Panc1 (cell line): ENCODE results near the gene CHAF1B. TPM values are rescaled to one million over a fixed set of nuclear protein-coding genes. Genes with fewer than 3 reads are reported as not detected.

Experiments
- ATAC-seq: fragments of 200-7000 bp; cut with Tn5 transposase; 2 replicates; pipeline ENCODE4 v1.9.1; 2020; ENCODE audit warnings: mild to moderate bottlenecking, moderate library complexity
- BruUV-seq: library from RNA; stranded (reverse); fragments of 400-500 nt; replicated peaks from 2 replicates; lab custom pipeline; 2021; lab: Mats Ljungman, UMichigan
- CTCF ChIA-PET: fragments of 300-600 bp; sonication (Branson Sonifier 250); formaldehyde crosslinking; loops from one replicate; lab custom pipeline; 2022; ENCODE audit warnings: antibody characterized with exemption; lab: Charles Lee
- POLR2A ChIA-PET: fragments of 300-600 bp; sonication (Branson Sonifier 250); formaldehyde crosslinking; loops from one replicate; lab custom pipeline; 2022; ENCODE audit warnings: antibody characterized with exemption; lab: Charles Lee
- DNase-seq: peaks from one replicate; pipeline ENCODE4 v3.0.0-alpha.2; 2010; ENCODE audit warnings: low read depth, low spot score
- H3K27ac ChIP-seq: 2 replicates; pipeline ENCODE4 v1.5.1; 2011; ENCODE audit warnings: mild to moderate bottlenecking, low read length, inconsistent platforms
- H3K27me3 ChIP-seq: fragments of 200-500 bp; sonication (Bioruptor generic); 2 replicates; pipeline ENCODE4 v1.6.0; 2014; ENCODE audit warnings: low read length, inconsistent platforms; ENCODE audit not compliant: control insufficient read depth, insufficient read depth
- H3K36me3 ChIP-seq: fragments of 200-500 bp; sonication (Bioruptor generic); 2 replicates; pipeline ENCODE4 v1.5.1; 2014; ENCODE audit warnings: inconsistent platforms, mild to moderate bottlenecking, low read length, moderate library complexity; ENCODE audit not compliant: control insufficient read depth, insufficient read depth
- H3K4me1 ChIP-seq: 2 replicates; pipeline ENCODE4 v1.5.1; 2011; ENCODE audit warnings: inconsistent platforms, mild to moderate bottlenecking, low read length, moderate library complexity; ENCODE audit not compliant: control insufficient read depth, insufficient read depth
- H3K4me3 ChIP-seq, 2 experiments: 2 replicates each; pipeline ENCODE4 v1.5.1; 2011 to 2012; ENCODE audit warnings: low read depth in 2 of 2, low read length in 2 of 2, mild to moderate bottlenecking in 2 of 2, inconsistent platforms in 1 of 2, moderate library complexity in 1 of 2
- H3K9me3 ChIP-seq: fragments of 200-500 bp; sonication (Bioruptor generic); 2 replicates; pipeline ENCODE4 v1.5.1; 2014; ENCODE audit warnings: low read depth, mild to moderate bottlenecking, inconsistent platforms, low read length, moderate library complexity; ENCODE audit not compliant: control insufficient read depth, insufficient read depth
- CTCF ChIP-seq: fragments of 450-650 bp; IDR thresholded peaks from 2 replicates; pipeline ENCODE4 v1.5.1; 2017; ENCODE audit warnings: mild to moderate bottlenecking
- POLR2AphosphoS5 ChIP-seq: IDR thresholded peaks from 2 replicates; pipeline ENCODE4 v1.6.1; 2012; ENCODE audit warnings: mild to moderate bottlenecking, low read depth, low read length, moderate library complexity
- REST ChIP-seq, 2 experiments: IDR thresholded peaks; 2 replicates each; pipeline ENCODE4 v1.6.1; 2011 to 2012; ENCODE audit warnings: low read depth in 2 of 2, control low read depth in 1 of 2, low read length in 1 of 2, mild to moderate bottlenecking in 1 of 2, moderate library complexity in 1 of 2; ENCODE audit not compliant: insufficient read depth in 1 of 2
- SIN3A ChIP-seq: IDR thresholded peaks from 2 replicates; pipeline ENCODE4 v1.6.1; 2012; ENCODE audit warnings: low read depth, mild to moderate bottlenecking, low read length, moderate library complexity, borderline replicate concordance; ENCODE audit not compliant: insufficient read depth
- TCF7L2 ChIP-seq: IDR thresholded peaks from 2 replicates; pipeline ENCODE4 v1.6.1; 2011; ENCODE audit warnings: mild to moderate bottlenecking, low read depth, low read length, inconsistent platforms
- in situ Hi-C: cut with HindIII; loops from 2 replicates; pipeline ENCODE4 v1.10.0; 2016; ENCODE audit warnings: low sequenced_read_pairs, low pct_unique_long_range_greater_than_20kb
- intact Hi-C: fragments of 100-400 bp; cut with micrococcal nuclease; formaldehyde crosslinking; loops from one replicate; pipeline ENCODE4 v1.10.0; 2022; ENCODE audit not compliant: unreplicated experiment
- total RNA-seq: library from RNA; stranded (reverse); gene quantifications from one replicate; pipeline ENCODE4 v1.2.1, GENCODE V29; 2021; ENCODE audit not compliant: unreplicated experiment

CHAF1B gene
- total RNA-seq, 1 experiment from 2014 or later, result 18.4 TPM

GRCh38 chr21:36451506-36451905 is 66.3 kb downstream of the CHAF1B start:
- Histone ChIP-seq H3K27ac (no peak overlapping the region), H3K4me1 (no peaks in the 10 kb centered on the region), H3K27me3 (no peaks in the 10 kb centered on the region), H3K9me3 (no peaks in the 10 kb centered on the region), H3K36me3 (no peaks in the 10 kb centered on the region), H3K4me3 (no peak overlapping the region)
- DNase-seq, result no peak
- POLR2A ChIA-PET, result no interaction called here
- TF ChIP-seq REST (IDR thresholded peaks at IDR 0.05; ENCODE audit: insufficient read depth in 1 of 2, low read depth in 2 of 2, low read length in 1 of 2), result no peak
- no peak for TF ChIP-seq CTCF
- TF ChIP-seq POLR2AphosphoS5, result no peak
- TF ChIP-seq SIN3A, result no peak
- no peak for TF ChIP-seq TCF7L2
- in situ Hi-C loops (no loop called here), intact Hi-C loops (no loop called here)
- ATAC-seq, result no peak
- BruUV-seq, result no TSS peak
- CTCF ChIA-PET, result interaction anchor here (0.6 kb wide), 1 partner anchor 9 kb away, joined by 3 read pairs; no protein-coding TSS in a partner anchor

- in situ Hi-C loops (no loop called here), intact Hi-C loops (no loop called here)
- Histone ChIP-seq H3K27ac (no peak overlapping the region), H3K4me3 (no peak overlapping the region), H3K4me1 (no peaks in the 10 kb centered on the region), H3K27me3 (no peaks in the 10 kb centered on the region), H3K36me3 (no peaks in the 10 kb centered on the region), H3K9me3 (no peaks in the 10 kb centered on the region)
- DNase-seq (no peak), ATAC-seq (no peak)
- no TSS peak for BruUV-seq
- TF ChIP-seq CTCF (no peak), REST (IDR thresholded peaks at IDR 0.05; ENCODE audit: insufficient read depth in 1 of 2, low read depth in 2 of 2, low read length in 1 of 2) (no peak), TCF7L2 (no peak)
- ChIA-PET CTCF (interaction anchor here (0.6 kb wide), 1 partner anchor 10 kb away, joined by 3 read pairs; no protein-coding TSS in a partner anchor), POLR2A (no interaction called here)
Observed at GRCh38 chr21:36452281-36452825, 67.2 kb downstream of the CHAF1B start.
